Activated CD8-positive, alpha-beta memory T cell treated with anti-CD3 and anti-CD28 coated beads, Interleukin-2, amount 50 U/mL, for 48 hours (primary cell): Measurements from ENCODE around the gene SLC13A3.

Experiments
- DNase-seq: peaks from one replicate; pipeline ENCODE4 v3.0.0-alpha.2; 2020

Gene SLC13A3

DNA sequence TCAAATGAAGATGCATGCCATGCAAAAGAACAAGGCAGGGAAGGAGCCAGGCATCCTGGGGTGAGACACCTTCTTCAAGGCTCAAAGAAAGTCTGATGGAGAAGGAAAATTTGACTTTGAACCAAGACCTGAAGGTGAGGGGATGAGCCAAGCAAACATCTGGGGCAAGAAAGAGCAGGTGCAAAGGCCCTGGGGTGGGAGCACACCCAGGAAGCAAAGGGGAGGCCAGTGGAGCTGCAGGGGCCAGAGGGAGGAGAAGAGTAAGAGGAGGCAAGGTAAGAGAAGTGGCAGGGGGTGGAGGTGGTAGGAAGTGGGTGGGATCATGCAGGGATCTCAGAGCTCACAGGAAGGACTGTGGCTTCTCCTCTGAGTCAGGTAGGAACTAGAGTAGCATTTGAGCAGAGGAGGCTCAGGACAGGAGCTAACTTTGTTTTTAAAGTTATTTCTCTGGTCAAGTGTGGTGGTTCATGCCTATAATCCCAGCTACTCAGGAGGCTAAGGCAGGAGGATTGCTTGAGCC lies 49.6 kb downstream of the SLC13A3 start:
- DNase-seq = no peak

DNA sequence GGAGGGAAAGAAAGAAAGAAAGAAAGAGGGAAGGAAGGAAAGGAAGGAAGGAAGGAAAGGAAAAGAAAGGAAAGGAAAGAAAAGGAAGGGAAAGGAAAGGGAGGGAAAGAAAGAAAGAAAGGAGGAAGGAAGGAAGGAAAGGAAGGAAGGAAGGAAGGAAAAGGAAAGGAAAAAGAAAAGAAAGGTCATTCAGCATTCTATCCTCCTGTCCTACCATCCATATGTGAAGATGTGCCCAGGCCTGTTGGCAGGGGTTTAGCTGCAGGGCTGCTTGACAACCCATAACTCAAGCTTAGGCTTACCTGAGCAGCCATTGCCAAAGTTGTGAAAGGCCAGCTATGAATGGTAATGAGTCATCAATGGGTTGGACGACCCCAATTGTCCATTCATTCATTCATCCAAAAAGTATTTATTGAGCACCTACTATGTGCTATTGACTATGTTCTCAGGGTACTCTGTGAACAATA lies 50.9 kb downstream of the SLC13A3 start:
- DNase-seq = no peak

DNA sequence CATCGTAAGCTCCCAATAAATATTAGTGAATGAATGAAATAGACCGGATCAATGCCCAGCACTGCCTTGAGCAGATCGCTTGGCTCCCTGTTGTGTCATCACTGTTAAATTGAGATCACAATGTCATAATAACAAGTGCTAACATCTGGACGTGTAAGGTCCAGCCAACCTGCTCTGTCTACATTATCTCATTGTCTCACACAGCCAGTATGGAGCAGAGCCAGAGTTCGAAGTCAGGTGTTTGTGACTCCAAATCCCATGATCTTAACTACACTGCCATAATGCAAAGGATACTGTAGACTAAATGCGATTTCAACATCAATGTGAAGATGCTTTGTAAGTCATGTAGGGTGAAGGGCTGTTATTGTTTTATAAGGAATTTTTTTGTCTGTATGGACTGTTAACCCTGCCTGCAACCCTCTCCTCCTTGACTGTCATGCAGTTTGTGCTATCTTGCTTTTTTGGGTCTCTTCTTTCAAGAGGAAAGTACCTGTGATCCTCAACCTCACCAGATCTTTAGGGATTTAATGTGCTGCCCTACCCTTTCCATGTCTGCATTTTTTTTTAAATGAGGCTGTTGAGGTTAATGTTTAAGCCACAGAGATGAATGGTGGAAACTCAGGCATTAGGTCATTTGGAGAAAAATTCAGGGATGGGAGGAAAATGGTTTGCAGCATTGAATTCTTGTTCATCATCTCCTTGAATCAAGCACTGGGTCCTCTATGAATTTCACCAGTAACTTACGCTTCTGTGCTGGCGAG lies 51.9 kb downstream of the SLC13A3 start:
- no peak for DNase-seq

DNA sequence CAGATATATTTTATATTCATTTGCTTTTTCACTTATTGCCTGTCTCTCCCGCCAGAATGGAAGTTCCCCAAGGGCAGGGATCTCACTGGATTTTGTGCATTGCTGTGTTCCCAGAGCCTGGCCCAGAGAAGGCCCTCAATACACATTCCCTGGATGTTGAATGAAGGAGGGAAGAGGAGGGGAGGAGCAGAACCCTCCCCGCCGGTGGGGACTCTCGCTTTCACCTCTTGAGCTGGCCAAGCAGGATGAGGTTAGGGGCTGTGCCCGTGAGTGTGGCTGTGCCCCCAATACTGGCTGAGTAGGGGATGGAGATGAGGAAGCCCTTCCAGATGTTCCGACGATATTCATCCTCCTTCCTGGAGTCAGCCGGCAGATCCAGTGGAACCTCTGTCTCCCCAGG lies 55.3 kb downstream of the SLC13A3 start:
- no peak for DNase-seq

DNA sequence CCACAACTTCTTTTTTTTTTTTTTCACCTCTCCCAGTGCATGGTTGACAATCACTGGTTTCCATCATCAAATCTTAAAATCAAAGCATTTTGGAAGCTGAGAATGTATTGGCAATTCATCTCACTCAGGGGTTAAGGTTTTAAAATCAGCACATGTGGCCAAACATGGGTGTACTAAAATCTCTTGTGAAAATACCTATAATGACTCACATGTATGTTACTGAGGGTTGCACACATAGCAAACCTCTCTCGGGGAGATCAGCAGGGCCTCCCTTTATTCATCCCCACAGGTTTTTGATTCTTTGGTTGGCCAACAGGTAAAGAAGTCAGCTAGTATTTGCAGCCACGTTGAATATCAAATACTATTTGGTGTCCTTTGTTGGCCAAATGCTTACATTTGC lies 56.5 kb downstream of the SLC13A3 start:
- DNase-seq = no peak

DNA sequence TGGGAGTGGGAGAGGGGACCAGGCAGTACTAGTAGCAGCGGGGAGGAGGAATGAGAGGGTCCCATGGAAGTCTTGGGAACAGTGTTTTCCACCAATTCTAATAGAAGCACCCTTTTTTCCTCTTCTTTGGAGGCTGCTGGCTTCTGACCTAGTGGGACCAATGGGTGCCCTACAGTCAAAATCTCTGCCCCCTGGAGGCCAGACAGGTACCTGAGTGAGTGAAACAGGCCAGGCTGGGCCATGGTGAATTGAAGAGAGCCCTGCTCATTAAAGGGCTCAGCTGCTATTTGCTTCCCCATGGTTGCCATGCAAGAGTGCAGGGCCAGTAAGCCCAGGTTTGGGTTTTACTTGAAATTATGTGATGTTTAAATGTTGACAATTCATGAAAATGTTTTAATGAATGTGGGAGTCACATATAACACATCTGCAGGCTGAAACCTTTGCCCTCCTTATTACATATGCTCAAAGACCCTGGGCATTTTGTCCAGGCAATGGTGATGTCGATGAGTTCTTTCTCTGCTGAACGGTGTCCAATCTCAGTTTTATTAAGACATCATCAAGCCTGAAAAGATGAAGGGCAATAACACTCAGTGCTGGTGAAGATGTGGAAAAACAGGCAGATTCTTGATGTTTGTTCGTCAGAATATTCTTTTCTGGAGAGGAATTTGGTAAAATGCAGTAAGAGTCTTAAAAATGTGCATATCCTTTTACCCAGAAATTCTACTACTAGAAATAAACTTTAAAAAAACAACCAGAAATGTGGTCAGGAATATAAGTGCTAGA lies 58.5 kb downstream of the SLC13A3 start:
- no peak for DNase-seq

DNA sequence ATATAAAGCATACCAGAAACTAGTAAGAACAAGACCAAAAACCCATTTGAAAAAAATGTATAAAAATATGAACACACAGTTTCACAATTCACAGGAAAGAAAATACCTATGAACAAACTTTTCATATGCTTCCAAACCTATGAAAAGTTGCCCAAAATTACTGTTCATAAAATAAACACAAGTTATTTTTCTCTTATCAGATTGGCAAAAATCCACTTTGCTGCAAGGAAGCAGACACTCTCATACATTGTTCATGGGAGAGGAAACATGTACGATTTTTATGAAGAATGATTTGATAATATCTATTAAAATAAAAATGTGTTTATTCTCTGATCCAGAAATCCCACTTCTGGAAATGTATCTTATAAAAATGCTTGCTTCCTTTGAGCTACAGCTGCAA lies 60.8 kb downstream of the SLC13A3 start:
- DNase-seq = no peak

DNA sequence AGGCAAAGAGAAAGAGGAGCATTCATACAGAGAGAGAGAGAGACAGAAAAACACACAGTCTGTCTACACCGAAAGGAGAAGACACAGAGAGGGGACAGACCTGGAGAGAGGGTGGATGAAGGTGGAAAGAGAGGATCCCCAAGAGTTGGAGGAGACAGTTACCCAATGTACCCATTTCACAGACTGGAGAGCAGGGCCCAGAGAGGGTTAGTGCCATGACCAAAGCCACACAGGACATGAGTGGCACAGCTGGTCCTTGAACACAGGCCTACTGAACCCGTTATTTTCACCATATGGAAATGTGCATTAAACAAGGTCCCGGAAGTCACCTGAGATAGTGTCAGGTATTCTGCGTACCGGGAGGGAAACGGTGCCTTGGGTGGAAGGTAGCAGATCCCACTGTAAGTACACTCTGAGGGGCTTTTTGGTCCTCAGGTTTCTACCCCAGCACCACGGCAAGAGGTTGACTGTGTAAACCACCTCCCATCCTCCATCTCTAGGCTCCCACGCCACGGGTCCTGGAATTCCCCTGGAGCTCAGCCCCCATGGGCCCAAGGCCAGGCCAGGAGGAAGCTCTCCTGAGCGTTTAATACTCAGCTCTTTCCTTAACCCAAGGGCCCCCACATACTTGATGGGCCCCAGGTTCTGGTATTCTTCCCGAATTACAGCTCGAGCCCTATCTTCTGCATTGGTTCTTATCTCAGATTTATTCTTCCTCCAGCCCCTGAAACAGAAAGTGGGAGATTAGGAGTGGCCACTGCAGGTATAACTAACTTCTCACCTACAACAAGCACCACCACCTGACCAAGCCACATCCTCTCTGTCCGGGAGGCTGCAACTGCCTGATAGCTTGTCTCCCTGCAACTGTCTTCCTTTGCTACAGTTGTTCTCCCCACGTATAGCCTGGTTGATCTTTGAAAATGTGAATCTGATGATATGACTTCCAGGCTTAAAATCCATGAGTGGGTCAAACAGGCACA lies 62.4 kb downstream of the SLC13A3 start:
- DNase-seq = no peak

DNA sequence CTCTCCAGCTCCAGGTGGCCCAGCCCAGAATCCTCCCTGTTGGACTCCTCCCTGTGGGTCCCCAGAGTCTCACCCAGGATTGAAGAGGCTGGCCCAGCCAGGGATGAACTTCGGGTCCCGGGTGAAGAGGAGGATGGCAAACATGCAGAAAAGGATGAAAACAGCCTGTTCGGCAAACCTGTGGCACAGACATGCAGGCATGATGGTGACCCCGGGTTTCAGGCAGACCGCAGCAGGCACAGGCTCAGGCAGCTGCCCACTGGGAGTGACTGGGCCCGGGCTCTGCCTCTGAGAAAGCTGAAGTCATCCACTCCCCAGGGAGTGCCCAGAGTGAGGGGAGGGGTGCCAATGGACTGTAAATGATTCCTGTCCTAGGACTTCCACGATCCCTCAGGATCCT lies 63.3 kb downstream of the SLC13A3 start:
- no peak for DNase-seq

DNA sequence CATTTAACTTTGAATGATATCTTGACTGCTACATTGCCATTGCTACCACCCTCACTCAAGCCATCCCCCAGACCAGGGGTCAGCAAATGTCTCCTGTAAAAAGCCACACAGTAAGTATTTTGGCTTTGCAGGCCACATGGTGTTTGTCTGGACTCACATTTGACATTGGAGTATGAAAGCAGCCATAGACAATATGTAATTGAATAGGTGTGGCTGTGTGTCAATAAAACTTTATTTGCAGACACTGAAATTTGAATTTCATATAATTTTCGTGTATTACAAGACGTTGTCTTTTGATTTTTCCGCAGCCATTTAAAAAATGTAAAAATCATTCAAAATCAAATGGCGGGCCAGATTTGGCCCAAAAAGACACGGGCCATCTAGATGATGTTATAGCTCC lies 64.5 kb downstream of the SLC13A3 start:
- DNase-seq = no peak

DNA sequence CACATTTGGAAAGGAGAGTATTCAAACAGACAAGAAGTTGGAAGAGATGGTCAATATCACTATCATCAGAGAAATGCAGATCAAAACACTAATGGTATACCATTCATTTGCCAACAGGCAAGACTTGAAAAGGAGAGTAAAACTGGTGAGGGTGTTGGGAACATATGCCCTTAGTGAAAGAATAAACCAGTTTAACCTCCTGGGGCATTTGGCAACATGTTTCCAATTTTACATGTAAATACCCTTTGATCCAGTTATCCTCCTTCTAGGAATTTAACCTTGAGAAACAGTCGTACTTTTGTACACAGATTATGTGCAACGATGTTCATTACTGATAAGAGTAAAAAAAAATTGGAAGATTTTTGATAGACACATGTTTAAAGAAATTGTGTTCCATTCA lies 66.8 kb downstream of the SLC13A3 start:
- DNase-seq = no peak

DNA sequence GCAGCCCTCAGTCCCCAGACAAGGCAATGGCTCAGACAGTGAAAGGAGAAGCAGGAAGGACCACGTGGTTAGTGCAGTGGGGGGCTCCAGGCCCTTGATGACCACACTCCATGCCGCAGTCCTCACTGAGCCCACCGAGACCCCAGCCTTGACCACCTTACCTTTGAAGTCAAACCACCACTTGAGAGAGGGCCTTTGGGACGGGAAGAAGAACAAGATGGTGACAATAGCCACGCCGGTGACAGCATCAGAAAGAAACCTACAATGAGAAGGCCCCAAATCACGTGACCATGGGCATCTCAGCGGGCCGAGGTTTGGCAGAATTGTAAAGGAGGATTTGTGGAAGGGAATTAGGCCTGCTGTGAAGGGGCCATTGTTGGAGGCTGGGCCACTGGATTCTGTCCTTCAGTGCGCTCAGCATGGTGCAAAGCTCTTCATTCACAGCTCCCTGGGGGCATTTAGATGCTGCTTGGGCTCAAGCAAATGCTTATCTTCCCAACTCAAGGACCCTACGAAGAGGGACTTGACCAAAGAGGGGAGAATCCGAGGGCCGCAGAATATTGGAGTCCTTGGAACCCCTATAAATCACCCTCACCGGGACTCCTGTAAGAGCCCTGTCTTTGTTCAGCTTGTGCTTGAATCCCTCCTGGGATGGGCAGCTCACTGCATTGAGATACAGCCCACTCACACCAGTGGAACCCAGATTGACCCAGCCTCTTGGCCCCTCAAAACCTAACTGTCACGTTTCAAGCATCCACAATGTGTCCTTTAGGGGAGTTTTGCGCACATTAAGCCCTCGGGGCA lies 67.6 kb downstream of the SLC13A3 start:
- DNase-seq = no peak

DNA sequence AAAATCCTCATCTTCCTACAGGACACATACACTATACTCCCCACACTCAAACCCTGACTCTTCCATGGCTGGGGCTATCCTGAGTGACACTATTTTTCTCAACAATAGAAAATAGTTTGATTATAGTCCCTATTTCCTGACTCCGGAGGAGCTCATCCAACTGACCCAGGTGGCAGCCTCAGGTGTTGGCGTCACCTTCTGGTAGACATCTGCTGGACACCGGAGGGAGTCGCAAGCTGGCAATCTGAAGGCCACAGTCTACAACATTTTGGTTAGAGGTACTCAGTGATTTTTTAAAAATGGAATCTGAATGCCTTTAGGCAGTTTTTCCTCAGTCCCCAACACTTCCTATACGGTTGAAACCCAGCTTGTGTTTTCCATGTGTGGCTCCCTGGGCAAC lies 68.6 kb downstream of the SLC13A3 start:
- no peak for DNase-seq

DNA sequence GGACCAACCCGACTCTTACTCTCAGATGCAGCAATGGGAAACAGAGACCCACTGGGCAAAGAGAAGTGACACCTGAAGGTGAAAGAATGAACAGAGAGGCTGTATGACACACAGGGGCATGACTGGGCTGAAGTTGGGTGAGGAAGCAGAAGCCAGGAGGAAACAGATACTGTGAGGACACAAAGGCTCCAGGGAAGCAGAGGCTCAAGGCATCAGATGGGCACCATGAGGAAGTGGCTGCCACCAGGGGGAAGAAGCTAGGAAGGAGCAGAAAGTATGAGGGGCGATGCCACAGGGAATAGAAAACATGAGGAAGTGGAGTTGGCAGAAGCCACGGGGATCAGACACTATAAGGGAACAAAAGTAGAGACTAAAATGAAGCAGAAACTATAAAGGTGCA lies 69.9 kb downstream of the SLC13A3 start:
- DNase-seq = no peak

DNA sequence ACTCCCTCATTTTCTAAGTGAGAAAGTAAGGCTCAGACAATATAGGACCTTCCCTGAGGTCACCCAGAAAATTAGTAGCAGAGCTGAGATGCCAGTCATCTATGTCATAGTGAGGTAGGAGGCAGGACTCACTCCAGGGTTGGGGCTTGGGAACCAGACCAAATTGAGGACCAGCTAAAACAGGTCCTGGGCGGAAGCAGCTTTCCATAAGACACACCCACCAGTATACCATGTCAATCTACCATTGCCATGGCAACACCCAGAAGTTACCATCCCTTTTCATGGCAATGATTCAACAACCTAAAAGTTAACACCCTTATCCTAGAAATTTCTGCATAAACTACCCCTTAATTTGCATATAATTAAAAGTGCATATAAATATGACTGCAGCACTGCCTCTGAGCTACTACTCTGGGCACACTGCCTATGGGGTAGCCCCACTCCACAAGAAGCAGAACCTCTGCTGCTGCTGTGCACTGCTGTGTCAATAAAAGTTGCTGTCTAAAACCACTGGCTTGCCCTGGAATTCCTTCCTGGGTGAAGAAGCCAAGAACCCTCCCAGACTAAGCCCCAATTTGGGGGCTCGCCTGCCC lies 70.5 kb downstream of the SLC13A3 start:
- DNase-seq = no peak

DNA sequence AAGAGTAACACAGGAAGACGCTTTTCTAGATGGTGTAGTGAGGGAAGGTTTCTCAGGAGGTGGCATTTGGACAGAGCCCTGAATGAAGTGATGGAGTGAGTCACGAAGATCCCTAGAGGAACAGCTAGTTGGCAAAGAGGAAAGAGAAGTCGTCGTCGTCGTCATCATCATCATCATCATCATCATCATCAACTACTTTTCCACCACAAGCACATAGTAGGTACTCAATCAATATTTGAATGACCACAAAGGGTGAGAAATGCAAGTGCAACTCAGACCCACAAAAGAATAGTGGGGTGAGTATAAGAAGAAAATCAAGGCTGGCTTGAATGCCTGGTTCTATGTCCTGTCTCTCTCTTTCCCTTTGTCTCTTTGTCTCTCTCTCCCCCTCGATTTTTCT lies 72.5 kb downstream of the SLC13A3 start:
- no peak for DNase-seq

DNA sequence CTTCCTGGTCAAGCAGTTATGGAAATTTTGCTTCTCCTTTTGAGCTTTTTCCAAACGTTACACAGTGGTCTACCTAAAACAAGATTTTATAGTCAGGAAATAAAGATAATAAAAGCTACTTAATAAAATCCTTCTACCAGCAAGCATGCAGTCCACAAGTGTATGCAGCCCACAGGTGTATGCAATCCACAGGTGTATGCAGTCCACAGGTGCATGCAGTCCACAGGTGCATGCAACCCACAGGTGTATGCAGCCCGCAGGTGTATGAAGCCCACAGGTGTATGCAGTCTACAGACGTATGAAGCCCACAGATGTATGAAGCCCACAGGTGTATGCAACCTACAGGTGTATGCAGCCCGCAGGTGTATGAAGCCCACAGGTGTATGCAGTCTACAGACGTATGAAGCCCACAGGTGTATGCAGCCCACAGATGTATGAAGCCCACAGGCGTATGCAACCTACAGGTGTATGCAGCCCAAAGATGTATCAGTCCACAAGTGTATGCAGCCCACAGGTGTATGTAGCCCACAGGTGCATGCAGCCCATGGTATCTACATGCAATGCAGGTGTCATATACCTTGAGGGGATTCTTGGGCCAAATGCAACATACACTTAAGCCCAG lies 74.4 kb downstream of the SLC13A3 start:
- DNase-seq = no peak

DNA sequence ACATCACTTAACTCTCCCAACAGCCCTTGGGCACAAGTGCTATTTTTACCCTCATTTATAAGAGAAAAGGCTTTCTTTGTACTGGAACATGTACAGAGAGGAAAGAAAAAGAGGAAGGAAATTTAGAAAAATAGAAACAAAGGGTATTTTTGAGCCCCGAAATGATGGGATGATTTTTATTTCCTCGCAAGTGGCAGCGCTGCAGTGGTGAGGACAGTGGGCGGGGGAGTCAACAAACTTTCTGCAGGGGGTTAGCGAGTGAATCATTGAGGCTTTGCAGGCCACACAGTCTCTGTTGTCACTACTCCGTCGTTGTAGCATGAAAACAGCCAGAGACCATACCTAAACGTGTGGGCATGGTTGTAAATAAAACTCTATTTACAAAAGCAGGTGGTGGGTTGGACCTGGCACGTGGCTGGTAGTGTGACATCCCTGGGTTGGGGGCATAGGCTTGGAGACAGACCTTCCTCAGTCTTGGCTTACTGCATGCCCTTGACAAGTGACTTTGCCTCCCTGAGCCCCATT lies 75.3 kb downstream of the SLC13A3 start:
- no peak for DNase-seq

DNA sequence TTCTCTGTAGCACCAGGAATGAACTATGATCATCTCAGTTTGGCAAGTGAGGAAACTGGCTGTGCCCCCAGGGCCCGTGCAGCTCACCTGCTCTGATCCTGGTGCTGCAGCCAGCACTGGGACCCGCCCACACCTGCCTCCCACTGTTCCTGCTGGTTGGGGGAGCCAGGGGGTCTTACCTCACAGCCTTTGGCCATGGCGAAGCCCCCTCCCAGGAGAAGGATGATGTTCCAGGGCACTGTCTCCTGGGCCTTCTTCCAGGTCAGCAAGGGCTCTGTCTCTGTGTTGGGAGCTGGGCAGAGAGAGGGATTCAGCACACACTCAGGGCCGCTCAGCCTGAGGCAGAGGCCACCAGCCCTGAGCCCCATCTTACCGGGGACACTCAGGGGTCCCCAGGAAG lies 75.9 kb downstream of the SLC13A3 start:
- no peak for DNase-seq

DNA sequence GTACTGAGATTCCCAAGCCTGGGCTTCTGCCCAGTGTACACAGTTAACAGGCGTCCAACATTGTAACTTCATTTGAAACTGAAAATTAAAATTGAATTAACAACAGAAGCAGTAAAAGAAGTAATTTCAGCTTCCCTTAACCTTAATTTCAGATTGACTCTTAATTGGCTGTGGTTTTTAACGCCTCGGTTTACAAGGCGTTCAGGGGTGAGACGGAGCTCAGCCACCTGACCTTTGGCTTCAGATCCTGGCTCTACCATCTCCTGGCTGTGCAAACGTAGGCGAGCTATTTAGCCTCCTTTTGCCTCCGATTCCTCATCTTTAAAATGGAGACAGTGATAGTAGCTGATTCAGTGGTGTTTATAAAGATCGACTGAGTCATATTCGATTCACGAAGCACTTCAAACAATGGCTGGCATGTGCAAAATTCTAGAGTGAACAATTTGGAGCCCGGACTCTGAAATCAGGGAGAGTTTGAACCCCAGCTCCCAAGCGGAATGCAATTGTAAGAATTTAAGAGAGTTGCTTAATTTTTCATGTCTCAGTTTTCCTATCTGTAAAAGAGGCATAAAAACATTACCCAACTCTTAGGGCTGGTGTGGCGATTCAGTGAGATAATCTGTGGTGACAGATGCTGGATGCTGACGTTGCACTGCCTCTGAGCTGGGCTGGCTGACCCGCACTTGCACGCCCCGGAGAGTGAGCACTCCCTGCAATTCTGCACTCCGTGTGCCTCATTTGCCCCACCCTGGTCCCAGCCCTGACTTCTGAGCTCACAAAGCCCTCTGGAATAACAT lies 77.3 kb downstream of the SLC13A3 start:
- DNase-seq = no peak
